ENCODE results near the gene DOCK9.

DNA sequence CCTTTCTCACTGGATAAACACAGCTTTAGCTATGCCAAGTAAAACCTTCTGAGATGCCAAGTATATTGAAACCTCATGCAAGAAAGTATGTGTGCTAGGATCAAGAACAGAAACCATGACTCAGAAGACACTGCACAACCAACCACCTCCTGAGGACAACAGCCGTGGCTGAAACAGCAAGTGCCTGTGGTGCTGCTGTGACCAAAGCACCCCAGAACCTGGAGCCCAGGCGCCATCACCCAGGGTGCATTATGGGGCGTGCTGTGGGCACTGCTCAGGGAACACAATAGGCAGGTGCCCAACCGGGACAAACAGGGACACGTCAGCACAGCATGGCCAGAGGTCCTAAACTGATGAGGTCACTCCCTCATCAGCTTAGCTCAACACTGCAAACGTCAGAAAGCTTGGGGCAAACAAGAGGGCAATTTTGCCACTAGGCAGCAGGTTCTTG is 124.1 kb downstream of the DOCK9 start:
- TF ChIP-seq YY1 (IDR thresholded peaks at IDR 0.05; ENCODE audit: low read depth) (no peak), NFIC (IDR thresholded peaks at IDR 0.05) (no peak), RAD21 (IDR thresholded peaks at IDR 0.05; ENCODE audit: low read depth) (no peak), EGR1 (IDR thresholded peaks at IDR 0.05) (no peak), TAF1 (IDR thresholded peaks at IDR 0.05; ENCODE audit: low read depth) (no peak), FOXM1 (IDR thresholded peaks at IDR 0.05; ENCODE audit: borderline replicate concordance, low read depth) (no peak), CEBPB (IDR thresholded peaks at IDR 0.05) (no peak)
- TF ChIP-seq, protein P1, sequence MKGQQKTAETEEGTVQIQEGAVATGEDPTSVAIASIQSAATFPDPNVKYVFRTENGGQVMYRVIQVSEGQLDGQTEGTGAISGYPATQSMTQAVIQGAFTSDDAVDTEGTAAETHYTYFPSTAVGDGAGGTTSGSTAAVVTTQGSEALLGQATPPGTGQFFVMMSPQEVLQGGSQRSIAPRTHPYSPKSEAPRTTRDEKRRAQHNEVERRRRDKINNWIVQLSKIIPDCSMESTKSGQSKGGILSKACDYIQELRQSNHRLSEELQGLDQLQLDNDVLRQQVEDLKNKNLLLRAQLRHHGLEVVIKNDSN (IDR thresholded peaks at IDR 0.05), result no peak
